GM21528 (cell line): Measurements from ENCODE around the gene ITCH.

Experiments
- ATAC-seq: cut with Tn5 transposase; IDR thresholded peaks from one replicate; pipeline ENCODE4 v1.9.1; 2021; ENCODE audit warnings: mild to moderate bottlenecking, moderate library complexity; ENCODE audit not compliant: unreplicated experiment, low FRiP score

Gene ITCH

DNA sequence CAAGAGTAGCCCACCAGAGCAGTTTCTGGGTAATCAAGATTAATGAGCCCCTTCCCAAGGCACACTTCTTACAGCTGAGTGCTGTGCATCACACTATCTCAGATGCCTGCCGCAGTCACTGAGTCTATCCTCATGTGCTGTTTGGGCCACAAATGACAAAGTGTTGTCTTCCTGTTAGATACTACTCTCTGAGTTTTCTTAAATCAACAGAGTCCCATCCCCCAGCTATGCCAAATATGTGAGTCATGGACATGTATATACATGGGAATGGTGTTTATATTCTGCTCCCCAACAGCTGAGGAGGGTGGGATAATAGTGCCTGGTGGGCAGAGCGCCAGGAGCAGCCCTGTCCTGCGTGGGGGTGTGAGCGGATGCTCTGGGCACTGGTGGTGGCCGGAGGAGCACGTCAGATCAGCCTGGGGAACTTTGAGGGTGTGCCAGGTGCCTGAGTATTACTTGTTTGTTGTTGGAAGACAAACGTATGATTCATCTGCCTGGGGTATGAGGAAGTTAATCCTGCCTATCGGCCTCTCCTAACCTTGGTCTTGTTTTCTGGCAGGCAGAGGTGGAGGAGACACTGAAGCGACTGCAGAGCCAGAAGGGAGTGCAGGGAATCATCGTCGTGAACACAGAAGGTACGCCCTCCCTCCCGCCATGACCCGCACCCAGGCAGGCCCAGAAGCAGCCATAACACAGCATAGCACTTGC is 162.8 kb downstream of the ITCH start:
- no peak for ATAC-seq

DNA sequence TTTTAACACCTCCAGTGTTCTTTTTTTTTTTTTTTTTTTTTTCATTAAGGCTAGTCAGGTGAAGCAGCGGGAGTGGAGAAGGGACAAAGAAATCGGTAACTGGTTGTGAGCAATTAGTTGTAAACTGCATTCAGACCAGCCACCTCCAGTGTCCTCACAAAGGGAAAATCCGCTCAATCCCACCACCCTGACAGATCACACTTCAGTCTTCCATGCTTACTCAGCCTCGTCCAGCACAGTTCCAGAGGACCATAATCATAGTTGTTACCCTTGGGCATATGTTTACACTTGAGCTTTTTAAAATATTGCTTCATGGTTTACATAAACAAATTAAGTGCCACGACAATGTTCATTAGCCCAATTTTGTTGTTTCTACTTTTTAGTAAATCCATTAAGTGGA is 163.4 kb downstream of the ITCH start:
- ATAC-seq = no peak

DNA sequence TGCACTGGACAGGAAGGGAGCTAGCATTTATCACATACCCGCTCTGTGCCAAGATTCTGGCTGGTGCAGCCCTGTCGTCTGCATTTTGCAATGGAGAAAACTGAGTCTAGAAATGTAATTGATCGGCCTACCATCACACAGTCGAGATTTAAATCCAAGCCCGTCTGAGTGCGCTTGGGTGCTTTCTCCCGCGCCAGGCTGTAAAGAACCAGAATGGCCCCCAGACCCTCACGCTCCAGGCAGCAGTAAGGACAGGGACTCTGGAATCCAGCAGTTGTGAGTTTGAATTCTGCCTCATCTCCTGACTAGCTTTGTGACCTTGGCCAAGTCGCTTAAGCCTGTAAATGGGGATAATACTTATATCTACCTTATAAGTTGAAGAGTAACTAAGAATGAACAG is 163.9 kb downstream of the ITCH start:
- no peak for ATAC-seq

DNA sequence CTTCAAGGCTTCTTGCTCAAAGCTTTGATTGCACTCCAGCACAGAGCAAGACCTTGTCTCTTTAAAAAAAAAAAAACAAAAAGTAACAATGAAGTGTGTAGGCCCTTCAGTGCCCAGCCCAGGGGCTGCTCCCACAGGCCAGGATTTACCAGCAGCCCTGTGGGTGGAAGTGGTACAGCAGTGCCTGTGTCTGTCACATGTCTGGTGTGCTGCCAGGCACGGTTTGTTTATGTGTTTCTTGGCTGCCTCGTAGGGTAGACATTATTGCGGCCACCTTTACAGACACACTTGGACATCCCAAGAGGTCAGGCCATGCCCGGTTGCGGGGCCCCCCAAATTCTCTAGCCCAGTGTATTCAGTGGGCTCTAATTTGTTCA is 165.8 kb downstream of the ITCH start:
- no peak for ATAC-seq

DNA sequence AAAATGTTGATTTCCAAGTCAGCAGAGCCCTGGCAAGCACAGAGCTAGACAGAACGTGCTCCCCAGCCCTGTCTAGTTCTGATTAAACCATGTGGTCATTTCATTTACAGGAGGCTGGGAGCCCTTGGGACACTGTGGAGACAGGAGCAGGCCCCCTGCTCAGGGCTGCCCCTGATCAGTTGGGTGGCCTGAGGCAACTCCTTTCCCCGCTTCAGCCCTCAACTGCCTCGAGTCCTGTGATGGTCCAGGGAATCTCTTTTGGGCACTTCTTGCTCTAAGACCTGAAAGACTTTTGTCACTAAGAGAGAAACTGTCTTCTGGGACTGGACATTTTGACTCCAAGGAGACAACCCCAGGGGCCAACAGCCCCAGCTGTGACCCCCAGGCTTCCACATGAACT is 166.7 kb downstream of the ITCH start:
- ATAC-seq = no peak

DNA sequence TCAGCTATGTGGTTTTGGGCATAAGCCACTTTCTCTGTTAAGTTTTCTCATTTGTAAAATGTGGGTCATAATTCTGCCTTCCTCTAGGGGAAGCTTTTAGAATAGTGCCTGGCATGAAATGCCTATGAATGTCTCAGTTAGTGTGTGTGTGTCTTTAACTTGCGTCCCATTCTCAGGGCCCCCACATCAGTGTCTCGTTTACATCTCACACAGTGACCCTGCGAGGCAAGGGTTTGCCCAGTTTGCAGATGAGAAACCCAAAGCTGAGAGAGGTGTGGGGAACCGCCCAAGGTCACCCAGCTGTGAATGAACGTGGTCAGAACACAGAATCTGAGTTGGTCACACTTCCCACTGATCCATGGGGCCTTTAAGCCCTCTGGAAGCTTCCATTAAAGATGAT is 167.3 kb downstream of the ITCH start:
- ATAC-seq = no peak

DNA sequence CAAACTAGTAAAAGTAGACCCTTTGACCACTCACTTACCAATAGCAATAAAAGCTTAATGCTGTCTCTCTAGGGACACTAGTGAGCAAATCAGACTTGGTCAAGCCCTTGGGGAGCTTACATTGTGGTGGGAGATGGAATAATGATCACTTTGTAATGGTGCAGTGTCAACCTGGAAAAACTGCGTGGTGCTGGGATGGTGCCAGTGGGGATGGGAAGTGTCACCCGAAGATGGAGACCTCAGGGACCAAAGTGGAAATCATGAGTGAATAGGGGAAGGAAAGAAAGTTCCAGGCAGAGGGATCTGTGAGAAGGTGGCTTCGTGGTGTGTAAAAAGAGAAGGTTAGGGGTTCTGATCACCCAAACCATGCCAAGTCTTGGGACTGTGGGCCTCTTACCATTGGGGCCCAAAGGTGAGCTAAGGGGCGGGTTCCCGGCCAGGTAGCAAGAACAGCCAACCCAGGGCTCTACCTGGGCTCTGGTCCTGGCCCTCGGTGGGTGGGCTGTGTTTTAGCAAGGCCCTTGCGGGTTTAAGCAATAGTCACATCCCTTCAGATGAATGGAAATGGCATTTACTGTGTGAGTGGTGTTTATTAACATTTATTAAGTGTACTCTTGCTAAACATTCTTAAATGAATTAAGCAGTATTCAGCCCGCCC is 168.7 kb downstream of the ITCH start:
- ATAC-seq = no peak

GRCh38 chr20:34532320-34532719 is 169.2 kb downstream of the ITCH start:
- ATAC-seq = no peak

DNA sequence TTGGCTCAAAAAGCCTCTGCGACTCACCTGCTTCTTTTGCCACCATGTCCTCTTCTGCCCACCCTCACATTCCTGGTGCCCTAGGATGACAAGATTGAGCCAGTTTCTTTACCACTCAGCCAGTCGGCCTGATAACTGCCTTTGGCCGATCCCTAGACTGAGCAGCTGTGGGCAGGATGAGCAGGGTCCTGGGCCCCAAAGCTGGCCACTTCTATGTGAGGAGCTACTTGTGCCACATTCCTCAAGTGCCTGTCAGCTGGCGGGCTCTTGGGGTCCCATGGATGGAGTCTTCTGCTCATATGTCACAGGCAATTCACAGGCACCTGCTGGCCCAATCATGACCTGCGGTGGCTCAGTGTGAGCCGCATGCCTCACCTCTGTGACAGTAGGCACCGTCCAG is 169.7 kb downstream of the ITCH start:
- ATAC-seq = no peak

GRCh38 chr20:34534391-34535165 is 171.5 kb downstream of the ITCH start:
- no peak for ATAC-seq

- ATAC-seq = no peak
These were observed 172.3 kb downstream of the ITCH start for GRCh38 chr20:34535301-34535840.

- no peak for ATAC-seq
These were observed 172.8 kb downstream of the ITCH start for GRCh38 chr20:34535857-34536256.

GRCh38 chr20:34536798-34537394 is 173.8 kb downstream of the ITCH start:
- ATAC-seq = no peak

DNA sequence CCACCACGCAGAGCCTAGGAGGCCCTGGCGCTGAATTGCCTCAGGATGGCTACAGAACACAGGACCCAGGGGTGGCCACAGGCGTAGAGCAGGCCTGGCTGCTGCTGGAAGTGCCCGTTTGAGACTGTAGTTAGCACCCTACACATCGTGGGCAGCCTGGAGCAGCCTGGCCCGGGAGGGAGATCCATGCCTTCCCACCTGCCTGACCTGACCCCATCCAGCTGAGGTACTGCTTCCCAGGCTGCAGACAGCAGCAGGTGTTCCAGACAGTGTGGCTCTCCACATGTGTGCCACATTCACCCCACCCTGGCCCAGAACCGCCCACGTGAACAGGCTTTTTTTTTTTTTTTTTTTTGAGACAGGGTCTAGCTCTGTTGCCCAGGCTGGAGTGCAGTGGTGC is 174.6 kb downstream of the ITCH start:
- no peak for ATAC-seq

GRCh38 chr20:34538671-34539123 is 175.6 kb downstream of the ITCH start:
- no peak for ATAC-seq

- ATAC-seq = no peak
These were observed 176.7 kb downstream of the ITCH start for GRCh38 chr20:34539756-34540155.

DNA sequence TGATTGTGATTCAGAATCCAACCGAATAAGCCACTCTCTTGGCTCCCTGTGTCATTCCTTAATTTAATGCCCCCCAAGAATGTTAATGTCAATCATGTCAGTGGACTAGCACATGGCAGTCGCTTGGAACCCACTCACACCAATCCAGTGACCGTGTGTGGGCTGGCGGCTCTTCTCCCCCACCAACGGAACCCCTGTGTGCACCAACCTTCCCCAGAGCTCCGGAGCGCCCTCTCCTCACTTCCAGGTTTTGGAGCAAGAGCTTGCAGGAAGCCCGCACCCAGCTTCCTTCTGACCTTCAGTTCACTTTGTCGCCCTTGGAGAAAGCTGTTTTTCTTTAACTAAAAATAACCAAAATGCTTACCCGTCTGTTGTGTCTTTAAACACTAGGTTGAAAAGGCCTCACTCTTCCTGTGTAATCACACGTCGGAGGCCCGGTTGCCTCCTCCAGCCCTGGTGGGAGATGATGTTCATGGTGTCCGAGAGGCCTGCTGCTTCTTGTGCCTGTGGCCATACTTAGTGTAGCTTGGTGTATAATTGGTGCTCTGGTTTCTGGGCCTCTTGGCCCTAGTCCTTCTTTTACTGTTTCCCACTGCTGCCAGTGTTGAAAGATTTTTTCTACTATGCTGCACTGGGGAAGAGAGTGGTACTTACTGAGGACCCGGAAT is 177.7 kb downstream of the ITCH start:
- no peak for ATAC-seq

- ATAC-seq = no peak
These were observed 178.3 kb downstream of the ITCH start for GRCh38 chr20:34541264-34541901.

DNA sequence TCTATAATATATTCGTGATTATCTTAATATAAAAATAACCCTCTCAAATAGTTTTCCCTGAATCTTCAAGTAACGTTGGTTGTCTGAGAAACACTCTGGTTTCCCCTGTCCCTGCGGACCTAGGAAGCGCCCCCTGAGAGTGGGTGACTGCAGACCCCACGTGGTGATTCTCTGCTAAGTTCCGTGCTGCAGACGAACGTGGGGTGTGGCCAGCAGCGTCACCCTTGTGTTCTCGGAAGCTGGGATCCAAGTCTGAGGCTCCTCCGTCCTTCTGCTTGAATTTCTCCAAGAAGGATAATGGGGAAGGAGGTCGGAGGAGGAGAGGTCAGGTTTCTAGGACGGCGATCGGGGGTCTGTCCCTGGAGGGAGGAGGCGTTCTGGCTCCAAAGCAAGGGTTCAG is 178.8 kb downstream of the ITCH start:
- no peak for ATAC-seq

DNA sequence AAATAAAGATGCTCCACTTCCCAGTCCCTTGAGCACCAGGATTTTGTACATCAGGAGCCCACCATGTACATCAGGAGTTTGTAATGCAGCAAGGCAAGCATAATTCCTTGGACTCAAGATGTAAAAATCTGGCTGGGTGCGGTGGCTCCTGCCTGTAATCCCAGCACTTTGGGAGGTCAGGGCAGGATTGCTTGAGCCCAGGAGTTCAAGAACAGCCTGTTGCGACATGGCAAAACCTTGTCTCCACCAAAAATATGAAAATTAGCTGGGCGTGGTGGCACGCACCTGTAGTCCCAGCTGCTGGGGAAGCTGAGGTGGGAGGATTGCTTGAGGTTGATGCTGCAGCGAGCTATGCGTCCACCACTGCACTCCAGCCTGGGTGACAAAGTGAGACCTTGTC is 179.4 kb downstream of the ITCH start:
- no peak for ATAC-seq
